Measurements from ENCODE around the gene CORO1C. TPM values are rescaled to one million over a fixed set of nuclear protein-coding genes. Genes with fewer than 3 reads are reported as not detected.

CORO1C gene
- total and polyA plus RNA-seq, 9 of the 15 experiments (the other 6 are each of a cell fraction or from before 2014, with no cell fraction given), result 55.2 to 280 (median 150) TPM

DNA sequence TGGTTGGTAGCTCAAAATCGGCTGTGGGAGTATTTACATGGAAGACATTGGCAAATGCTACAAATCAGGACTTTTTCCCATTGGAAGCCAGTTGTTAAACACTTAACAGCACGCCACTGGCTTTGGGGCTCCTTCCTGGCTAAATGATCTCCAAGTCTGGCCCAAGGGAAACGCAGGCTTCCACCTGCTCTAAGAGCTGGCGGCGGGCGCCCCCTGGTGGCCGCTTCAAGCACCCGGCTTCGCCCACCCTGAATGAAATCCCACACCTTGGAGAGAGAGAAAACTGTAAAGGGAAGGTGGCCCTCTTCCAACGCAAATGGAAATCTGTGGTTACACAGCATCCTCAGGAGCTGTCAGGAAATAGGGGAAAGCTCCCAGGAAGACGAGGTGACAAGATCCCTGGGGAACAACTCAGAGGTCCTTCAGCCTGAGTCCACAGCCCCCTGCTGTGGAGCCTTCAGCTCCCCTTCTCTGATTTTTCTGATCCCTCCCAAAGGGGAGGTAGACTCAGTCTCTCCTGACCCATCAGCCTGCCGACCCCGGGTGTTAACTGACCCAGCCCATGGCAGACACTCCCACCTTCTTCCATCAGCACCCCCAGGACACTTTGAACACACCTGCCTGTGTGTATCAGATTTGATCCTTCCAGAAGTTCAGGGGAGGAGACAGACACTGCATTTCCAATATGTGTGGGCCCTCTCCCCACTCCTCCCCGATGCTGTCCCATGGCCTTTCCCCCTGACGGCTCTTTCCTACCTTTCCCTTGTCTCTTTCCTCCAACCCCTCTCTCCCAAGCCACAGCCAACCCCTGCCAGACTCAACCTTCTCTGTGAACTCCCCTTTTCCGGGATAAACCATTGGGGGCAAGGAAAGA, 113.0 kb downstream of the CORO1C start (continued):
- TF ChIP-seq, protein P1, sequence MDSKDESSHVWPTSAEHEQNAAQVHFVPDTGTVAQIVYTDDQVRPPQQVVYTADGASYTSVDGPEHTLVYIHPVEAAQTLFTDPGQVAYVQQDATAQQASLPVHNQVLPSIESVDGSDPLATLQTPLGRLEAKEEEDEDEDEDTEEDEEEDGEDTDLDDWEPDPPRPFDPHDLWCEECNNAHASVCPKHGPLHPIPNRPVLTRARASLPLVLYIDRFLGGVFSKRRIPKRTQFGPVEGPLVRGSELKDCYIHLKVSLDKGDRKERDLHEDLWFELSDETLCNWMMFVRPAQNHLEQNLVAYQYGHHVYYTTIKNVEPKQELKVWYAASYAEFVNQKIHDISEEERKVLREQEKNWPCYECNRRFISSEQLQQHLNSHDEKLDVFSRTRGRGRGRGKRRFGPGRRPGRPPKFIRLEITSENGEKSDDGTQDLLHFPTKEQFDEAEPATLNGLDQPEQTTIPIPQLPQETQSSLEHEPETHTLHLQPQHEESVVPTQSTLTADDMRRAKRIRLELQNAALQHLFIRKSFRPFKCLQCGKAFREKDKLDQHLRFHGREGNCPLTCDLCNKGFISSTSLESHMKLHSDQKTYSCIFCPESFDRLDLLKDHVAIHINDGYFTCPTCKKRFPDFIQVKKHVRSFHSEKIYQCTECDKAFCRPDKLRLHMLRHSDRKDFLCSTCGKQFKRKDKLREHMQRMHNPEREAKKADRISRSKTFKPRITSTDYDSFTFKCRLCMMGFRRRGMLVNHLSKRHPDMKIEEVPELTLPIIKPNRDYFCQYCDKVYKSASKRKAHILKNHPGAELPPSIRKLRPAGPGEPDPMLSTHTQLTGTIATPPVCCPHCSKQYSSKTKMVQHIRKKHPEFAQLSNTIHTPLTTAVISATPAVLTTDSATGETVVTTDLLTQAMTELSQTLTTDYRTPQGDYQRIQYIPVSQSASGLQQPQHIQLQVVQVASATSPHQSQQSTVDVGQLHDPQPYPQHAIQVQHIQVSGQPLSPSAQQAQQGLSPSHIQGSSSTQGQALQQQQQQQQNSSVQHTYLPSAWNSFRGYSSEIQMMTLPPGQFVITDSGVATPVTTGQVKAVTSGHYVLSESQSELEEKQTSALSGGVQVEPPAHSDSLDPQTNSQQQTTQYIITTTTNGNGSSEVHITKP (IDR thresholded peaks at IDR 0.05; ENCODE audit: partially characterized antibody), result peak; percentile 94
- TF ChIP-seq, protein P2, sequence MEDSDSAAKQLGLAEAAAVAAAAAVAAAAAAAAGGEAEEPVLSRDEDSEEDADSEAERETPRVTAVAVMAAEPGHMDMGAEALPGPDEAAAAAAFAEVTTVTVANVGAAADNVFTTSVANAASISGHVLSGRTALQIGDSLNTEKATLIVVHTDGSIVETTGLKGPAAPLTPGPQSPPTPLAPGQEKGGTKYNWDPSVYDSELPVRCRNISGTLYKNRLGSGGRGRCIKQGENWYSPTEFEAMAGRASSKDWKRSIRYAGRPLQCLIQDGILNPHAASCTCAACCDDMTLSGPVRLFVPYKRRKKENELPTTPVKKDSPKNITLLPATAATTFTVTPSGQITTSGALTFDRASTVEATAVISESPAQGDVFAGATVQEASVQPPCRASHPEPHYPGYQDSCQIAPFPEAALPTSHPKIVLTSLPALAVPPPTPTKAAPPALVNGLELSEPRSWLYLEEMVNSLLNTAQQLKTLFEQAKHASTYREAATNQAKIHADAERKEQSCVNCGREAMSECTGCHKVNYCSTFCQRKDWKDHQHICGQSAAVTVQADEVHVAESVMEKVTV (CRISPR knock-in tag; IDR thresholded peaks at IDR 0.05), result peak; percentile 89
- TF ChIP-seq THRAP3 (IDR thresholded peaks at IDR 0.05; ENCODE audit: borderline replicate concordance) (no peak), CHD4 (IDR thresholded peaks at IDR 0.05; ENCODE audit: insufficient read depth, insufficient replicate concordance, low read depth, low read length, poor library complexity, severe bottlenecking) (no peak), TGIF2 (CRISPR knock-in tag; IDR thresholded peaks at IDR 0.05) (no peak), SMAD2 (IDR thresholded peaks at IDR 0.05; ENCODE audit: low read depth, low read length) (no peak), ARID2 (IDR thresholded peaks at IDR 0.05) (peak; percentile 83), IFI16 (CRISPR knock-in tag; IDR thresholded peaks at IDR 0.05) (no peak), RFX5 (IDR thresholded peaks at IDR 0.05; ENCODE audit: low read depth, low read length) (no peak), CXXC5 (CRISPR knock-in tag; IDR thresholded peaks at IDR 0.05) (peak; percentile 19; the same call in 1 of the 2 replicates), HMG20A (CRISPR knock-in tag; conservative IDR thresholded peaks at IDR 0.05) (no peak), CREB1 (IDR thresholded peaks at IDR 0.05) (no peak), CREB1 (CRISPR knock-in tag; IDR thresholded peaks at IDR 0.05) (no peak)
- TF ChIP-seq, protein P3, sequence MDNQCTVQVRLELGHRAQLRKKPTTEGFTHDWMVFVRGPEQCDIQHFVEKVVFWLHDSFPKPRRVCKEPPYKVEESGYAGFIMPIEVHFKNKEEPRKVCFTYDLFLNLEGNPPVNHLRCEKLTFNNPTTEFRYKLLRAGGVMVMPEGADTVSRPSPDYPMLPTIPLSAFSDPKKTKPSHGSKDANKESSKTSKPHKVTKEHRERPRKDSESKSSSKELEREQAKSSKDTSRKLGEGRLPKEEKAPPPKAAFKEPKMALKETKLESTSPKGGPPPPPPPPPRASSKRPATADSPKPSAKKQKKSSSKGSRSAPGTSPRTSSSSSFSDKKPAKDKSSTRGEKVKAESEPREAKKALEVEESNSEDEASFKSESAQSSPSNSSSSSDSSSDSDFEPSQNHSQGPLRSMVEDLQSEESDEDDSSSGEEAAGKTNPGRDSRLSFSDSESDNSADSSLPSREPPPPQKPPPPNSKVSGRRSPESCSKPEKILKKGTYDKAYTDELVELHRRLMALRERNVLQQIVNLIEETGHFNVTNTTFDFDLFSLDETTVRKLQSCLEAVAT (IDR thresholded peaks at IDR 0.05), result no peak
- TF ChIP-seq, protein P4, sequence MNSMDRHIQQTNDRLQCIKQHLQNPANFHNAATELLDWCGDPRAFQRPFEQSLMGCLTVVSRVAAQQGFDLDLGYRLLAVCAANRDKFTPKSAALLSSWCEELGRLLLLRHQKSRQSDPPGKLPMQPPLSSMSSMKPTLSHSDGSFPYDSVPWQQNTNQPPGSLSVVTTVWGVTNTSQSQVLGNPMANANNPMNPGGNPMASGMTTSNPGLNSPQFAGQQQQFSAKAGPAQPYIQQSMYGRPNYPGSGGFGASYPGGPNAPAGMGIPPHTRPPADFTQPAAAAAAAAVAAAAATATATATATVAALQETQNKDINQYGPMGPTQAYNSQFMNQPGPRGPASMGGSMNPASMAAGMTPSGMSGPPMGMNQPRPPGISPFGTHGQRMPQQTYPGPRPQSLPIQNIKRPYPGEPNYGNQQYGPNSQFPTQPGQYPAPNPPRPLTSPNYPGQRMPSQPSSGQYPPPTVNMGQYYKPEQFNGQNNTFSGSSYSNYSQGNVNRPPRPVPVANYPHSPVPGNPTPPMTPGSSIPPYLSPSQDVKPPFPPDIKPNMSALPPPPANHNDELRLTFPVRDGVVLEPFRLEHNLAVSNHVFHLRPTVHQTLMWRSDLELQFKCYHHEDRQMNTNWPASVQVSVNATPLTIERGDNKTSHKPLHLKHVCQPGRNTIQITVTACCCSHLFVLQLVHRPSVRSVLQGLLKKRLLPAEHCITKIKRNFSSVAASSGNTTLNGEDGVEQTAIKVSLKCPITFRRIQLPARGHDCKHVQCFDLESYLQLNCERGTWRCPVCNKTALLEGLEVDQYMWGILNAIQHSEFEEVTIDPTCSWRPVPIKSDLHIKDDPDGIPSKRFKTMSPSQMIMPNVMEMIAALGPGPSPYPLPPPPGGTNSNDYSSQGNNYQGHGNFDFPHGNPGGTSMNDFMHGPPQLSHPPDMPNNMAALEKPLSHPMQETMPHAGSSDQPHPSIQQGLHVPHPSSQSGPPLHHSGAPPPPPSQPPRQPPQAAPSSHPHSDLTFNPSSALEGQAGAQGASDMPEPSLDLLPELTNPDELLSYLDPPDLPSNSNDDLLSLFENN (IDR thresholded peaks at IDR 0.05; ENCODE audit: low read depth in 2 of 2, low read length in 2 of 2), result no peak
